Neural cell (in vitro differentiated cells): ENCODE measurements around the gene NFE2L3. TPM values are rescaled to one million over a fixed set of nuclear protein-coding genes. Genes with fewer than 3 reads are reported as not detected.

Experiments used
- H2AFZ ChIP-seq: fragments of 200-600, 300-800 bp; sonication (generic), shearing (Covaris generic); 2 replicates; pipeline ENCODE4 v1.6.0; 2014; ENCODE audit warnings: low read depth, mild to moderate bottlenecking, antibody characterized with exemption, low read length, moderate library complexity
- H3F3A ChIP-seq: fragments of 200-600 bp; shearing (Covaris generic); 2 replicates; pipeline ENCODE4 v1.6.1; 2016; ENCODE audit warnings: mild to moderate bottlenecking, moderate library complexity, mixed read lengths, antibody characterized with exemption, low read length; ENCODE audit not compliant: insufficient read depth, poor library complexity, severe bottlenecking
- H3K27ac ChIP-seq: fragments of 200-600, 300-800 bp; sonication (generic), shearing (Covaris generic); 2 replicates; pipeline ENCODE4 v1.5.1; 2014; ENCODE audit warnings: mild to moderate bottlenecking, low read length, moderate library complexity
- H3K27me3 ChIP-seq: fragments of 300-800, 200-600 bp; sonication (generic), shearing (Covaris generic); 2 replicates; pipeline ENCODE4 v1.6.0; 2014; ENCODE audit warnings: mild to moderate bottlenecking, low read depth, low read length, moderate library complexity; ENCODE audit not compliant: insufficient read depth
- H3K36me3 ChIP-seq: fragments of 300-800, 200-600 bp; sonication (generic), shearing (Covaris generic); 2 replicates; pipeline ENCODE4 v1.5.1; 2014; ENCODE audit warnings: mild to moderate bottlenecking, antibody characterized with exemption, low read length, moderate library complexity; ENCODE audit not compliant: insufficient read depth
- H3K4me2 ChIP-seq: fragments of 300-800, 200-600 bp; sonication (generic), shearing (Covaris generic); 2 replicates; pipeline ENCODE4 v1.6.0; 2014; ENCODE audit warnings: mild to moderate bottlenecking, low read length
- H3K4me3 ChIP-seq: fragments of 300-800, 200-600 bp; sonication (generic), shearing (Covaris generic); 2 replicates; pipeline ENCODE4 v1.5.1; 2014; ENCODE audit warnings: mild to moderate bottlenecking, low read length, moderate library complexity
- H3K79me2 ChIP-seq: fragments of 200-600 bp; shearing (Covaris generic); replicated peaks from 2 replicates; pipeline ENCODE4 v1.6.0; 2014; ENCODE audit warnings: mild to moderate bottlenecking, low read length, moderate library complexity; ENCODE audit not compliant: insufficient read depth
- H3K9ac ChIP-seq: fragments of 300-800, 200-600 bp; sonication (generic), shearing (Covaris generic); 2 replicates; pipeline ENCODE4 v1.6.1; 2016; ENCODE audit warnings: mild to moderate bottlenecking, low read length, mixed read lengths
- H3K9me2 ChIP-seq: fragments of 200-600 bp; shearing (Covaris generic); 2 replicates; pipeline ENCODE4 v1.6.1; 2016; ENCODE audit warnings: mild to moderate bottlenecking, low read length, mixed read lengths; ENCODE audit not compliant: insufficient read depth
- H3K9me3 ChIP-seq: fragments of 200-600, 300-800 bp; sonication (generic), shearing (Covaris generic); 2 replicates; pipeline ENCODE4 v1.6.1; 2016; ENCODE audit warnings: mild to moderate bottlenecking, mixed run types, low read length, moderate library complexity, mixed read lengths
- H4K20me1 ChIP-seq: fragments of 200-600 bp; shearing (Covaris generic); 2 replicates; pipeline ENCODE4 v1.6.1; 2016; ENCODE audit warnings: mild to moderate bottlenecking, mixed run types; ENCODE audit not compliant: insufficient read depth
- CTCF ChIP-seq: fragments of 450-650 bp; IDR thresholded peaks from 2 replicates; pipeline ENCODE4 v1.5.1; 2014; ENCODE audit warnings: antibody characterized with exemption, mild to moderate bottlenecking, moderate library complexity; ENCODE audit not compliant: poor library complexity, severe bottlenecking
- EP300 ChIP-seq: fragments of 450-650 bp; conservative IDR thresholded peaks from 2 replicates; pipeline ENCODE4 v1.6.1; 2014; ENCODE audit warnings: antibody characterized with exemption, mild to moderate bottlenecking, moderate library complexity; ENCODE audit not compliant: poor library complexity, severe bottlenecking
- EZH2 ChIP-seq: fragments of 200-600, 300-800 bp; shearing (Covaris generic), sonication (generic); IDR thresholded peaks from 2 replicates; pipeline ENCODE4 v1.6.1; 2014; ENCODE audit warnings: antibody characterized with exemption, low read length, borderline replicate concordance, mild to moderate bottlenecking; ENCODE audit not compliant: insufficient read depth, poor library complexity, severe bottlenecking
- MXI1 ChIP-seq: fragments of 450-650 bp; conservative IDR thresholded peaks from 2 replicates; pipeline ENCODE4 v1.6.1; 2014; ENCODE audit warnings: antibody characterized with exemption, mild to moderate bottlenecking; ENCODE audit not compliant: poor library complexity, severe bottlenecking
- POLR2AphosphoS5 ChIP-seq: IDR thresholded peaks from 2 replicates; pipeline ENCODE4 v1.6.1; 2012
- RAD21 ChIP-seq: fragments of 450-650 bp; conservative IDR thresholded peaks from 2 replicates; pipeline ENCODE4 v1.6.1; 2014; ENCODE audit warnings: antibody characterized with exemption, mild to moderate bottlenecking, moderate library complexity
- REST ChIP-seq: IDR thresholded peaks from 2 replicates; pipeline ENCODE4 v1.6.1; 2012; ENCODE audit warnings: borderline replicate concordance
- SMC3 ChIP-seq: fragments of 450-650 bp; conservative IDR thresholded peaks from 2 replicates; pipeline ENCODE4 v1.6.1; 2014; ENCODE audit warnings: antibody characterized with exemption, mild to moderate bottlenecking, moderate library complexity; ENCODE audit not compliant: poor library complexity
- TAF1 ChIP-seq: IDR thresholded peaks from 2 replicates; pipeline ENCODE4 v1.6.1; 2012; ENCODE audit warnings: low read depth
- polyA plus RNA-seq: library from polyadenylated mRNA; depleted of rRNA; stranded (reverse); fragments of >200 nt; gene quantifications from 2 replicates; pipeline ENCODE4 v1.2.3, GENCODE V29; 2014

The NFE2L3 gene
- polyA plus RNA-seq, 1 donor from 2014 or later, result 2.9 TPM

GRCh38 chr7:26159243-26159642 is 7.2 kb downstream of the NFE2L3 start:
- Histone ChIP-seq H3K4me2 (no peak overlapping the region), H3K9me2 (no peaks in the 10 kb centered on the region), H3K4me3 (no peak overlapping the region), H3K9ac (no peak overlapping the region), H4K20me1 (no peaks in the 10 kb centered on the region), H3K27me3 (peaks cover 7% of the 10 kb centered on the region), H2AFZ (no peak overlapping the region), H3K27ac (no peak overlapping the region), H3K36me3 (no peaks in the 10 kb centered on the region), H3K9me3 (no peaks in the 10 kb centered on the region), H3F3A (no peaks in the 10 kb centered on the region), H3K79me2 (no peaks in the 10 kb centered on the region)
- no peak for TF ChIP-seq MXI1
- TF ChIP-seq REST, result no peak
- no peak for TF ChIP-seq TAF1
- TF ChIP-seq EP300, result no peak

- no peaks in the 10 kb centered on the region for H4K20me1 ChIP-seq
Measured at GRCh38 chr7:26160896-26161295, 8.9 kb downstream of the NFE2L3 start.

More at GRCh38 chr7:26160896-26161295, 8.9 kb downstream of the NFE2L3 start:
- H3K9me3 ChIP-seq, result no peaks in the 10 kb centered on the region
- H3K36me3 ChIP-seq, result no peaks in the 10 kb centered on the region
- no peaks in the 10 kb centered on the region for H3K79me2 ChIP-seq
- H2AFZ ChIP-seq, result no peak overlapping the region
- H3K4me3 ChIP-seq, result no peak overlapping the region
- H3K27ac ChIP-seq, result no peak overlapping the region
- TF ChIP-seq REST (no peak), MXI1 (no peak), POLR2AphosphoS5 (no peak), SMC3 (no peak), EZH2 (no peak), TAF1 (no peak), RAD21 (no peak), EP300 (no peak), CTCF (no peak)
- H3K9ac ChIP-seq, result no peak overlapping the region
- no peak overlapping the region for H3K4me2 ChIP-seq
- H3K9me2 ChIP-seq, result no peaks in the 10 kb centered on the region
- H3K27me3 ChIP-seq, result no peaks in the 10 kb centered on the region
- no peaks in the 10 kb centered on the region for H3F3A ChIP-seq
